ENCODE data around the gene CDC123.

CDC123 gene

DNA sequence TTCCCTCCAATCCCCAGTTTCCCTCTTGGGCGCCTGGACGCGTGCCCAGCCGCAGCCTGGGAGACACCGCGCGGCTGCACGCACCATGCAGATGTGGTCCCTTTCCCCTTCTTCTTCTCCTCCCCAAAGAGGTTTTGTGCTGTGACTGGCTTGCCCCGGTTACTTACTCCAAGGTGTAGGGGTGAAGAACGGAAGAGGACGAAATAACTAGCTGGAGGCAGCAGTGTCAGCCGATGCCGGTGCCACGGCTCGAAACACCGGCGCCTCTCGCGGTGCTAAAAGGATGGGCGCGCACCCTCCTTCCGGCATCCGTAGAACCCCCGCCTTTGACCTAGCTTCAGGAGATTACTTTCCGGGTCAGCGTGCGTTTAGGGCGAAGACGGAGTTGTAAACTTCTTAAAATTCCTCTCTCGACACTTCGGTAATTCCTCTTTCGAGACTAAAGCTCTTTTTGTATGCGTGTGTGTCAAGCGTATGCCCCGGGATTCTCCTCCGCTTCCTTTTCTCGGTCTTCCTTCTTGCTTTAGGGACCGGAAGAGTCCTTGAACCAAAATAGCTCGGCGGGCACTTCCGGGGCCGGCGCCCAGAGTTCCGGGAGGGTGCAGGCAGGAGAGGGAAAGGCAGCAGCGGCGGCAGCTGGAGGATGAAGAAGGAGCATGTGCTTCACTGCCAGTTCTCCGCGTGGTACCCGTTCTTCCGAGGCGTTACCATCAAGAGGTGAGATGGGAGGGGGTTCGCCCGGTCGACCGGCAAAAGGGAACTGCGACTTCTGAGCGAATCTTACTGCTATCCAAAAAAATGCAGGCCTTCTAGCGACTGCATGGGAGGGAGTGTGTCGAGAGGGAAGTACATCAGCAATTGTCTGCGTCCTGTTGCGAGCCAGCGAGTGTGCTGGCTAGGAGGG lies at the start of gene CDC123, which contains the start of gene NUDT5:
Gene CDC123 (plus strand): TSS at position 586 of the 904 bp plus-strand sequence. CDS start 58 bp downstream, at position 644.
Gene NUDT5 (minus strand): TSS at position 289 of the 904 bp plus-strand sequence. CDS start 9,600 bp downstream, outside the sequence.
- ATAC-seq = peak; percentile 95
- no peak for TF ChIP-seq ZFP30 (CRISPR knock-in tag; IDR thresholded peaks at IDR 0.05)
- 0 out of 2 replicates have a peak, but pooled peaks have one; percentile 52 for TF ChIP-seq ZNF70 (CRISPR knock-in tag; IDR thresholded peaks at IDR 0.05)
- TF ChIP-seq CSDC2 (CRISPR knock-in tag; IDR thresholded peaks at IDR 0.05) = peak; percentile 61; the same call in 1 of the 2 replicates
- no peak for TF ChIP-seq ZFP3 (CRISPR knock-in tag; IDR thresholded peaks at IDR 0.05)
- TF ChIP-seq, protein P1, sequence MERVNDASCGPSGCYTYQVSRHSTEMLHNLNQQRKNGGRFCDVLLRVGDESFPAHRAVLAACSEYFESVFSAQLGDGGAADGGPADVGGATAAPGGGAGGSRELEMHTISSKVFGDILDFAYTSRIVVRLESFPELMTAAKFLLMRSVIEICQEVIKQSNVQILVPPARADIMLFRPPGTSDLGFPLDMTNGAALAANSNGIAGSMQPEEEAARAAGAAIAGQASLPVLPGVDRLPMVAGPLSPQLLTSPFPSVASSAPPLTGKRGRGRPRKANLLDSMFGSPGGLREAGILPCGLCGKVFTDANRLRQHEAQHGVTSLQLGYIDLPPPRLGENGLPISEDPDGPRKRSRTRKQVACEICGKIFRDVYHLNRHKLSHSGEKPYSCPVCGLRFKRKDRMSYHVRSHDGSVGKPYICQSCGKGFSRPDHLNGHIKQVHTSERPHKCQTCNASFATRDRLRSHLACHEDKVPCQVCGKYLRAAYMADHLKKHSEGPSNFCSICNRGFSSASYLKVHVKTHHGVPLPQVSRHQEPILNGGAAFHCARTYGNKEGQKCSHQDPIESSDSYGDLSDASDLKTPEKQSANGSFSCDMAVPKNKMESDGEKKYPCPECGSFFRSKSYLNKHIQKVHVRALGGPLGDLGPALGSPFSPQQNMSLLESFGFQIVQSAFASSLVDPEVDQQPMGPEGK (CRISPR knock-in tag; IDR thresholded peaks at IDR 0.05; ENCODE audit: borderline replicate concordance) = no peak

DNA sequence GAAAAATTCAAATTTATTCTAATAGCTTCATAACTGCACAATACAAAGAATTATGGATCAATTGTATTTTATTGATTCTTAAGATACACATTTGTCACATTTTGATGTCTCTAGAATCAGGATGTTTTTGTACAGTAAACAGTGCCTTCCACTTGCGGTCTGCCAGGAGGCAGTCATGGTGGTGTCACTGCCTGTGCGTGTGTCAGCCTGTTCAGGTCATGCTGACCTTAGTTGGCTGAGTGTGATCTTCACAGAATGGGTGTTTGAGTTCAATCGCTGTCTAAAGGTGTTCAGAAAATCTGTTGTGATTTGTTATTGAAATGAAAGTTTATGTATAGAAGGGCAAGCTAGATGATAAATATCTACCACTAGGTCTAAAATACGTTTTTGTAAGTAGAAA lies 45.8 kb upstream of the CDC123 start:
- TF ChIP-seq ESRRG (CRISPR knock-in tag; IDR thresholded peaks at IDR 0.05) (no peak), ZFP3 (CRISPR knock-in tag; IDR thresholded peaks at IDR 0.05) (no peak), POU6F1 (CRISPR knock-in tag; IDR thresholded peaks at IDR 0.05; ENCODE audit: borderline replicate concordance, low read depth) (no peak), ZNF8 (CRISPR knock-in tag; IDR thresholded peaks at IDR 0.05) (no peak), OSR1 (CRISPR knock-in tag; IDR thresholded peaks at IDR 0.05) (no peak), RARB (CRISPR knock-in tag; IDR thresholded peaks at IDR 0.05) (no peak), CSDC2 (CRISPR knock-in tag; IDR thresholded peaks at IDR 0.05) (no peak), ZNF70 (CRISPR knock-in tag; IDR thresholded peaks at IDR 0.05) (no peak), CSRNP3 (CRISPR knock-in tag; IDR thresholded peaks at IDR 0.05) (no peak), ISL1 (CRISPR knock-in tag; IDR thresholded peaks at IDR 0.05) (no peak), TOX (CRISPR knock-in tag; IDR thresholded peaks at IDR 0.05; ENCODE audit: borderline replicate concordance) (no peak)
- TF ChIP-seq, protein P2, sequence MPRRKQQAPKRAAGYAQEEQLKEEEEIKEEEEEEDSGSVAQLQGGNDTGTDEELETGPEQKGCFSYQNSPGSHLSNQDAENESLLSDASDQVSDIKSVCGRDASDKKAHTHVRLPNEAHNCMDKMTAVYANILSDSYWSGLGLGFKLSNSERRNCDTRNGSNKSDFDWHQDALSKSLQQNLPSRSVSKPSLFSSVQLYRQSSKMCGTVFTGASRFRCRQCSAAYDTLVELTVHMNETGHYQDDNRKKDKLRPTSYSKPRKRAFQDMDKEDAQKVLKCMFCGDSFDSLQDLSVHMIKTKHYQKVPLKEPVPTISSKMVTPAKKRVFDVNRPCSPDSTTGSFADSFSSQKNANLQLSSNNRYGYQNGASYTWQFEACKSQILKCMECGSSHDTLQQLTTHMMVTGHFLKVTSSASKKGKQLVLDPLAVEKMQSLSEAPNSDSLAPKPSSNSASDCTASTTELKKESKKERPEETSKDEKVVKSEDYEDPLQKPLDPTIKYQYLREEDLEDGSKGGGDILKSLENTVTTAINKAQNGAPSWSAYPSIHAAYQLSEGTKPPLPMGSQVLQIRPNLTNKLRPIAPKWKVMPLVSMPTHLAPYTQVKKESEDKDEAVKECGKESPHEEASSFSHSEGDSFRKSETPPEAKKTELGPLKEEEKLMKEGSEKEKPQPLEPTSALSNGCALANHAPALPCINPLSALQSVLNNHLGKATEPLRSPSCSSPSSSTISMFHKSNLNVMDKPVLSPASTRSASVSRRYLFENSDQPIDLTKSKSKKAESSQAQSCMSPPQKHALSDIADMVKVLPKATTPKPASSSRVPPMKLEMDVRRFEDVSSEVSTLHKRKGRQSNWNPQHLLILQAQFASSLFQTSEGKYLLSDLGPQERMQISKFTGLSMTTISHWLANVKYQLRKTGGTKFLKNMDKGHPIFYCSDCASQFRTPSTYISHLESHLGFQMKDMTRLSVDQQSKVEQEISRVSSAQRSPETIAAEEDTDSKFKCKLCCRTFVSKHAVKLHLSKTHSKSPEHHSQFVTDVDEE (CRISPR knock-in tag; IDR thresholded peaks at IDR 0.05) = no peak
- no peak for ATAC-seq

GRCh38 chr10:12154516-12154915 lies 41.5 kb upstream of the CDC123 start:
- peak; percentile 37; the same call in 2 of the 3 replicates for ATAC-seq
- TF ChIP-seq, protein P3, sequence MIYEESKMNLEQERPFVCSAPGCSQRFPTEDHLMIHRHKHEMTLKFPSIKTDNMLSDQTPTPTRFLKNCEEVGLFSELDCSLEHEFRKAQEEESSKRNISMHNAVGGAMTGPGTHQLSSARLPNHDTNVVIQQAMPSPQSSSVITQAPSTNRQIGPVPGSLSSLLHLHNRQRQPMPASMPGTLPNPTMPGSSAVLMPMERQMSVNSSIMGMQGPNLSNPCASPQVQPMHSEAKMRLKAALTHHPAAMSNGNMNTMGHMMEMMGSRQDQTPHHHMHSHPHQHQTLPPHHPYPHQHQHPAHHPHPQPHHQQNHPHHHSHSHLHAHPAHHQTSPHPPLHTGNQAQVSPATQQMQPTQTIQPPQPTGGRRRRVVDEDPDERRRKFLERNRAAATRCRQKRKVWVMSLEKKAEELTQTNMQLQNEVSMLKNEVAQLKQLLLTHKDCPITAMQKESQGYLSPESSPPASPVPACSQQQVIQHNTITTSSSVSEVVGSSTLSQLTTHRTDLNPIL (CRISPR knock-in tag; IDR thresholded peaks at IDR 0.05; ENCODE audit: low read depth) = no peak
- TF ChIP-seq OSR1 (CRISPR knock-in tag; IDR thresholded peaks at IDR 0.05) (no peak), PPARA (CRISPR knock-in tag; IDR thresholded peaks at IDR 0.05; ENCODE audit: borderline replicate concordance) (no peak), ESRRG (CRISPR knock-in tag; IDR thresholded peaks at IDR 0.05) (no peak), TCF4 (CRISPR knock-in tag; IDR thresholded peaks at IDR 0.05; ENCODE audit: borderline replicate concordance) (no peak), ZNF565 (CRISPR knock-in tag; conservative IDR thresholded peaks at IDR 0.05; ENCODE audit: low read depth) (no peak), ARNTL (CRISPR knock-in tag; IDR thresholded peaks at IDR 0.05; ENCODE audit: borderline replicate concordance, low read depth) (no peak), GLIS3 (CRISPR knock-in tag; IDR thresholded peaks at IDR 0.05) (no peak), ZNF8 (CRISPR knock-in tag; IDR thresholded peaks at IDR 0.05) (no peak), ZFP30 (CRISPR knock-in tag; IDR thresholded peaks at IDR 0.05) (no peak), POU6F1 (CRISPR knock-in tag; IDR thresholded peaks at IDR 0.05; ENCODE audit: borderline replicate concordance, low read depth) (no peak), CSRNP3 (CRISPR knock-in tag; IDR thresholded peaks at IDR 0.05) (no peak), RARB (CRISPR knock-in tag; IDR thresholded peaks at IDR 0.05) (no peak), ZC3H10 (CRISPR knock-in tag; IDR thresholded peaks at IDR 0.05) (no peak)
- TF ChIP-seq, protein P1 (CRISPR knock-in tag; IDR thresholded peaks at IDR 0.05; ENCODE audit: borderline replicate concordance) = no peak

All from SK-N-SH treated with all-trans-retinoic acid at 6 μM for 48 hours (cell line).